SK-N-SH (cell line): ENCODE measurements around the gene CLIC3. TPM values are rescaled to one million over a fixed set of nuclear protein-coding genes. Genes with fewer than 3 reads are reported as not detected.
A peak's percentile ranks its signal among the peaks of the same experiment; 100 is the strongest.

ENCODE experiments used
- CTCF ChIA-PET: fragments of 300-600, 350-600 bp; formaldehyde crosslinking; extraction: SDS; loops from one replicate; lab custom pipeline; 2021; lab: Yijun Ruan, JAX
- POLR2A ChIA-PET: fragments of 350-600 bp; sonication (Branson Sonifier 250); formaldehyde crosslinking; extraction: SDS; loops from one replicate; lab custom pipeline; 2020; ENCODE audit warnings: antibody characterized with exemption, inconsistent platforms; lab: Yijun Ruan, JAX
- DNase-seq: peaks from one replicate; pipeline ENCODE4 v3.0.0; 2012
- H2AFZ ChIP-seq: fragments of 200-600 bp; sonication (generic); 2 replicates; pipeline ENCODE4 v1.8.1; 2016; ENCODE audit warnings: antibody characterized with exemption, mild to moderate bottlenecking, low read depth
- H3F3A ChIP-seq: fragments of 200-600 bp; sonication (generic); replicated peaks from 2 replicates; pipeline ENCODE3; 2016; ENCODE audit warnings: antibody characterized with exemption, mild to moderate bottlenecking; ENCODE audit not compliant: insufficient read depth
- H3K27ac ChIP-seq, 2 experiments: fragments of 200-500 bp in 1 of 2; fragments of 200-600 bp in 1 of 2; sonication (Bioruptor generic) in 1 of 2; sonication (generic), shearing (Covaris generic) in 1 of 2; 2 replicates each; pipeline versions ENCODE4 v1.5.1 to v1.6.1; 2014 to 2016; ENCODE audit warnings: low read depth in 2 of 2, inconsistent platforms in 1 of 2, low read length in 1 of 2, mild to moderate bottlenecking in 1 of 2, mixed read lengths in 1 of 2
- H3K27me3 ChIP-seq: fragments of 200-600 bp; sonication (generic), shearing (Covaris generic); 2 replicates; pipeline ENCODE4 v1.6.1; 2016; ENCODE audit warnings: mixed run types; ENCODE audit not compliant: insufficient read depth
- H3K36me3 ChIP-seq, 2 experiments: fragments of 200-500 bp in 1 of 2; fragments of 200-600 bp in 1 of 2; sonication (Bioruptor generic) in 1 of 2; sonication (generic) in 1 of 2; replicated peaks in 1 of 2; 2 replicates each; pipeline versions ENCODE3 to v1.5.1; 2014 to 2016; ENCODE audit warnings: low read length in 1 of 2, mild to moderate bottlenecking in 1 of 2; ENCODE audit not compliant: insufficient read depth in 2 of 2, control insufficient read depth in 1 of 2
- H3K4me1 ChIP-seq, 2 experiments: fragments of 200-500 bp in 1 of 2; fragments of 200-600 bp in 1 of 2; sonication (Bioruptor generic) in 1 of 2; sonication (generic), shearing (Covaris generic) in 1 of 2; 2 replicates each; pipeline versions ENCODE4 v1.5.1 to v1.6.1; 2014 to 2016; ENCODE audit warnings: low read depth in 1 of 2, low read length in 1 of 2, mixed run types in 1 of 2; ENCODE audit not compliant: insufficient read depth in 2 of 2, control insufficient read depth in 1 of 2
- H3K4me2 ChIP-seq: fragments of 200-600 bp; sonication (generic), shearing (Covaris generic); 2 replicates; pipeline ENCODE4 v1.6.1; 2017; ENCODE audit warnings: mixed run types
- H3K4me3 ChIP-seq, 2 experiments: fragments of 200-500 bp in 1 of 2; fragments of 200-600 bp in 1 of 2; sonication (Bioruptor generic) in 1 of 2; sonication (generic), shearing (Covaris generic) in 1 of 2; 2 replicates each; pipeline versions ENCODE4 v1.5.1 to v1.8.1; 2014 to 2016; ENCODE audit warnings: low read depth in 2 of 2, inconsistent platforms in 1 of 2, low read length in 1 of 2, mild to moderate bottlenecking in 1 of 2, mixed read lengths in 1 of 2, moderate library complexity in 1 of 2
- H3K79me2 ChIP-seq: fragments of 200-600 bp; sonication (generic); 2 replicates; pipeline ENCODE4 v1.8.1; 2017; ENCODE audit warnings: mild to moderate bottlenecking; ENCODE audit not compliant: insufficient read depth
- H3K9ac ChIP-seq: fragments of 200-600 bp; sonication (generic); 2 replicates; pipeline ENCODE4 v1.6.1; 2017; ENCODE audit warnings: mixed run types
- H3K9me2 ChIP-seq: fragments of 200-600 bp; sonication (generic); 2 replicates; pipeline ENCODE4 v1.6.1; 2017; ENCODE audit warnings: mixed run types
- H3K9me3 ChIP-seq: fragments of 200-600 bp; sonication (generic); 2 replicates; pipeline ENCODE4 v1.6.1; 2017; ENCODE audit warnings: mixed run types, mild to moderate bottlenecking, moderate library complexity
- H4K20me1 ChIP-seq: fragments of 200-600 bp; sonication (generic); 2 replicates; pipeline ENCODE4 v1.6.1; 2017; ENCODE audit warnings: mild to moderate bottlenecking, mixed run types; ENCODE audit not compliant: insufficient read depth
- ELF1 ChIP-seq: IDR thresholded peaks from 2 replicates; pipeline ENCODE4 v1.4.0; 2012
- GATA2 ChIP-seq: sonication (generic); formaldehyde crosslinking; IDR thresholded peaks from 2 replicates; pipeline ENCODE4 v1.5.0; 2020; ENCODE audit warnings: mild to moderate bottlenecking, missing genetic modification reagents
- NFIC ChIP-seq: IDR thresholded peaks from 2 replicates; pipeline ENCODE4 v1.4.0; 2012; ENCODE audit warnings: borderline replicate concordance
- POLR2AphosphoS5 ChIP-seq: IDR thresholded peaks from 2 replicates; pipeline ENCODE4 v1.6.1; 2012; ENCODE audit warnings: low read depth, low read length
- TEAD4 ChIP-seq: IDR thresholded peaks from 2 replicates; pipeline ENCODE4 v1.4.0; 2012; ENCODE audit warnings: mild to moderate bottlenecking, borderline replicate concordance; ENCODE audit not compliant: insufficient read depth
- WGBS: methylation state at CpG from one replicate; pipeline ENCODE4 v1.1.6; 2017; ENCODE audit warnings: low lambda C conversion rate; 5-methylcytosine and 5-hydroxymethylcytosine counted together
- polyA plus RNA-seq, 3 experiments: library from polyadenylated mRNA; depleted of rRNA; stranded (reverse); fragments of >200 nt; gene quantifications; 2 replicates each; pipeline ENCODE4 v1.2.3, GENCODE V29; 2012

Gene CLIC3
- 0.60 and 1.0 TPM in 2 replicates for polyA plus RNA-seq (2012; rRNA removed)
- 0.31 and 0.83 TPM in 2 replicates for polyA plus RNA-seq (2012; cell fraction: cytosol; rRNA removed)
- 1.7 and 2.2 TPM in 2 replicates for polyA plus RNA-seq (2012; cell fraction: nucleus; rRNA removed)

GRCh38 chr9:136996361-136997292 is at the start of gene CLIC3:
Gene CLIC3, minus strand, starts transcription at chr9:136996568. Its CDS starts 25 bp downstream, at chr9:136996543.
- peak; percentile 68 for DNase-seq
- Histone ChIP-seq H3K4me3 (no peak within 1 kb of the TSS), H3K9me3 (no peaks in the 10 kb centered on the region), H3K79me2 (peaks cover 18% of the 10 kb centered on the region; the same call in 1 of the 2 replicates), H3K9me2 (no peaks in the 10 kb centered on the region), H2AFZ (no peak within 1 kb of the TSS), H3K4me1 (peaks cover 9 to 24% of the 10 kb centered on the region in 2 experiments; a peak in 3 of 4 replicates), H3F3A (no peaks in the 10 kb centered on the region), H3K36me3 (peaks cover 0 to 7% of the 10 kb centered on the region in 2 experiments), H3K27ac (no peak within 1 kb of the TSS), H3K27me3 (no peaks in the 10 kb centered on the region), H4K20me1 (0 out of 2 replicates have a peak, but pooled peaks cover 3% of the 10 kb centered on the region), H3K9ac (no peak within 1 kb of the TSS), H3K4me2 (peak within 1 kb of the TSS; percentile 55)
- WGBS, result 61% methylated on average over 8 of the region's 35 CpGs
- ChIA-PET CTCF (interaction anchor here (0.9 to 6.8 kb wide), 8 partner anchors 32 to 209 kb away, joined by 3 to 68 read pairs (median 5); partner anchors contain the start of genes ABCA2, FBXW5, FUT7 and LCN12), POLR2A (interaction anchor here (0.6 to 1.4 kb wide), 5 partner anchors 11 to 59 kb away, joined by 3 read pairs; partner anchors contain the start of gene FBXW5)
- TF ChIP-seq GATA2 (CRISPR knock-in tag), result no peak
- 0 out of 2 replicates have a peak, but pooled peaks have one; percentile 6 for TF ChIP-seq ELF1

- Histone ChIP-seq H3F3A (peaks cover 3% of the 10 kb centered on the region), H3K4me3 (peak overlapping the region; percentile 62 to 73), H3K9me2 (no peaks in the 10 kb centered on the region), H2AFZ (peak overlapping the region; percentile 84; the same call in 1 of the 2 replicates), H3K36me3 (peaks cover 0 to 4% of the 10 kb centered on the region in 2 experiments), H3K27ac (peak overlapping the region in 1 of 2 experiments; percentile 78; a peak in 2 of 4 replicates), H3K79me2 (no peaks in the 10 kb centered on the region), H3K9ac (peak overlapping the region; percentile 41), H3K27me3 (0 out of 2 replicates have a peak, but pooled peaks cover 5% of the 10 kb centered on the region), H3K9me3 (no peaks in the 10 kb centered on the region), H4K20me1 (peaks cover 26% of the 10 kb centered on the region), H3K4me1 (peaks cover 11 to 25% of the 10 kb centered on the region in 2 experiments; a peak in 2 of 4 replicates), H3K4me2 (peak overlapping the region; percentile 96)
- DNase-seq, result peak; percentile 81
- CTCF ChIA-PET, result interaction anchor here (0.7 to 19.8 kb wide), 16 partner anchors 10 to 258 kb away, joined by 3 to 803 read pairs (median 4); partner anchors contain the start of genes ABCA2, C8G, FBXW5 and FUT7
- POLR2A ChIA-PET, result interaction anchor here (0.6 kb wide), 1 partner anchor 208 kb away, joined by 3 read pairs; no protein-coding TSS in a partner anchor
- WGBS, result 0% methylated on average over 18 of the region's 96 CpGs
- TF ChIP-seq POLR2AphosphoS5 (no peak), NFIC (no peak), TEAD4 (no peak)
These were observed 49.1 kb upstream of the CLIC3 start for GRCh38 chr9:137045294-137046087.
